ENCODE results near the gene GRAMD2A. TPM values are rescaled to one million over a fixed set of nuclear protein-coding genes. Genes with fewer than 3 reads are reported as not detected.

The GRAMD2A gene
- total RNA-seq, 1 donor from 2014 or later: 2.6 TPM

GRCh38 chr15:72135719-72136118, 61.9 kb downstream of the GRAMD2A start:
- no peaks in the 10 kb centered on the region for H3K9me3 Mint-ChIP-seq
- DNase-seq (ENCODE audit: low spot score in 2 of 2, unreplicated experiment in 2 of 2): no peak
- no peak overlapping the region for H3K4me3 Mint-ChIP-seq
- peak overlapping the region; percentile 14 for H3K27ac Mint-ChIP-seq
- H3K4me1 Mint-ChIP-seq: peaks cover 22% of the 10 kb centered on the region
- TF ChIP-seq CTCF (IDR thresholded peaks at IDR 0.05; ENCODE audit: unreplicated experiment): no peak
- H3K36me3 Mint-ChIP-seq: peaks cover 6% of the 10 kb centered on the region
- no peaks in the 10 kb centered on the region for H3K27me3 Mint-ChIP-seq (ENCODE audit: low read depth)

- no peak for DNase-seq (ENCODE audit: low spot score in 2 of 2, unreplicated experiment in 2 of 2)
- H3K27ac Mint-ChIP-seq: no peak overlapping the region
- no peak overlapping the region for H3K4me3 Mint-ChIP-seq
- H3K9me3 Mint-ChIP-seq: no peaks in the 10 kb centered on the region
- peaks cover 20% of the 10 kb centered on the region for H3K4me1 Mint-ChIP-seq
- no peak for TF ChIP-seq CTCF (IDR thresholded peaks at IDR 0.05; ENCODE audit: unreplicated experiment)
- H3K36me3 Mint-ChIP-seq: no peaks in the 10 kb centered on the region
- no peaks in the 10 kb centered on the region for H3K27me3 Mint-ChIP-seq (ENCODE audit: low read depth)
Measured at GRCh38 chr15:72133211-72133610, 64.4 kb downstream of the GRAMD2A start.

- H3K9me3 Mint-ChIP-seq: no peaks in the 10 kb centered on the region
- H3K27me3 Mint-ChIP-seq (ENCODE audit: low read depth): no peaks in the 10 kb centered on the region
- H3K4me1 Mint-ChIP-seq: peaks cover 14% of the 10 kb centered on the region
- H3K27ac Mint-ChIP-seq: no peak overlapping the region
- TF ChIP-seq CTCF (IDR thresholded peaks at IDR 0.05; ENCODE audit: unreplicated experiment): no peak
- no peak overlapping the region for H3K4me3 Mint-ChIP-seq
- DNase-seq (ENCODE audit: low spot score in 2 of 2, unreplicated experiment in 2 of 2): no peak
- no peaks in the 10 kb centered on the region for H3K36me3 Mint-ChIP-seq
Measured at GRCh38 chr15:72131922-72132321, 65.7 kb downstream of the GRAMD2A start.

GRCh38 chr15:72130272-72130671, 67.3 kb downstream of the GRAMD2A start:
- no peaks in the 10 kb centered on the region for H3K36me3 Mint-ChIP-seq

GRCh38 chr15:72128359-72128758, 69.2 kb downstream of the GRAMD2A start:
- H3K4me3 Mint-ChIP-seq: no peak overlapping the region
- no peaks in the 10 kb centered on the region for H3K27me3 Mint-ChIP-seq (ENCODE audit: low read depth)

More at GRCh38 chr15:72130272-72130671, 67.3 kb downstream of the GRAMD2A start:
- Mint-ChIP-seq H3K27ac (no peak overlapping the region), H3K4me1 (peaks cover 2% of the 10 kb centered on the region), H3K9me3 (no peaks in the 10 kb centered on the region), H3K4me3 (no peak overlapping the region), H3K27me3 (ENCODE audit: low read depth) (no peaks in the 10 kb centered on the region)
- no peak for TF ChIP-seq CTCF (IDR thresholded peaks at IDR 0.05; ENCODE audit: unreplicated experiment)
- DNase-seq (ENCODE audit: low spot score in 2 of 2, unreplicated experiment in 2 of 2): no peak

More at GRCh38 chr15:72128359-72128758, 69.2 kb downstream of the GRAMD2A start:
- peaks cover 2% of the 10 kb centered on the region for H3K4me1 Mint-ChIP-seq
- no peak for TF ChIP-seq CTCF (IDR thresholded peaks at IDR 0.05; ENCODE audit: unreplicated experiment)
- DNase-seq (ENCODE audit: low spot score in 2 of 2, unreplicated experiment in 2 of 2): no peak
- no peaks in the 10 kb centered on the region for H3K9me3 Mint-ChIP-seq
- H3K36me3 Mint-ChIP-seq: no peaks in the 10 kb centered on the region
- no peak overlapping the region for H3K27ac Mint-ChIP-seq
